ENCODE measurements around the gene TMEM239. TPM values are rescaled to one million over a fixed set of nuclear protein-coding genes. Genes with fewer than 3 reads are reported as not detected.

Gene TMEM239
- total RNA-seq, 4 donors from 2014 or later = 2.8 TPM; not detected in 3

DNA sequence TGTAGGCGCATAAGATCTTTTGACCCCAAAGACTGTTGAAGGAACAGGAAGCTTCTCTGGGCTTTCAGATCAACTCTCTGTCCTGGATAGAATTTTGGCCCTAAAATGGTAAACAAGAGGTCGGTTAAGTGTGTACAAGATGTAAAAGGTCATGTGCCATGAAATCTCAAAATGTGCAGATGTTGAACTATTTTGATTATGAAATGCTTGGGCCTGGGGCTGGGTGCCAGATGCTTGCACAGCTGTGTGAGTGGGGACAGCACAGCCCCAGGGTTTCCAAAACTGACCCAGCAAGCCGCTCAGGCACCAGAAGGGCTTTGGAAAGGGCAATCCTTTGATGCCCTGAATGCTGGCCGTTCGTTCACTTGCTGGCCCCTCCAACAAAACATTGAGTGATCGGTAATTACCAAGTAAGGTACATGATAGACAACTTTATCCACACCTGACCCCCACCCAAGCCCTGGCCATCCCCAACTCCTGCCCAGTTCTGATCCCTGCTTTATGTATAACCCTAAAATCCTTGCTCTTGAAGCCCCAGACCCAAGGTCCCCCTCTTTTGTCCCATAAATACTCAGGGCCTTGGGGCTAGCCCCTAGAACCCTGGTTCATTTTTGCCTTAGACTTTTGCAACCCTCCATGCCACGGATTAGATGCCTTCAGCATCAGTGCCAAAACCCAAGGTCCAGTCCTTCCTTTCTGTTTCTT is 1.9 kb downstream of the TMEM239 start:
- Histone ChIP-seq H3K36me3 (no peaks in the 10 kb centered on the region), H3K4me1 (peaks cover 17% of the 10 kb centered on the region), H3K4me3 (no peak overlapping the region), H3K27me3 (peaks cover 46% of the 10 kb centered on the region), H3K9me3 (no peaks in the 10 kb centered on the region), H3K27ac (no peak overlapping the region)
- peak in 1 of 2 donors; percentile 78 for DNase-seq (ENCODE audit: low spot score in 2 of 2)
- WGBS = 74% methylated on average over 7 of the region's 7 CpGs
- no peak for TF ChIP-seq POLR2A (IDR thresholded peaks at IDR 0.05)
- TF ChIP-seq, protein P1, sequence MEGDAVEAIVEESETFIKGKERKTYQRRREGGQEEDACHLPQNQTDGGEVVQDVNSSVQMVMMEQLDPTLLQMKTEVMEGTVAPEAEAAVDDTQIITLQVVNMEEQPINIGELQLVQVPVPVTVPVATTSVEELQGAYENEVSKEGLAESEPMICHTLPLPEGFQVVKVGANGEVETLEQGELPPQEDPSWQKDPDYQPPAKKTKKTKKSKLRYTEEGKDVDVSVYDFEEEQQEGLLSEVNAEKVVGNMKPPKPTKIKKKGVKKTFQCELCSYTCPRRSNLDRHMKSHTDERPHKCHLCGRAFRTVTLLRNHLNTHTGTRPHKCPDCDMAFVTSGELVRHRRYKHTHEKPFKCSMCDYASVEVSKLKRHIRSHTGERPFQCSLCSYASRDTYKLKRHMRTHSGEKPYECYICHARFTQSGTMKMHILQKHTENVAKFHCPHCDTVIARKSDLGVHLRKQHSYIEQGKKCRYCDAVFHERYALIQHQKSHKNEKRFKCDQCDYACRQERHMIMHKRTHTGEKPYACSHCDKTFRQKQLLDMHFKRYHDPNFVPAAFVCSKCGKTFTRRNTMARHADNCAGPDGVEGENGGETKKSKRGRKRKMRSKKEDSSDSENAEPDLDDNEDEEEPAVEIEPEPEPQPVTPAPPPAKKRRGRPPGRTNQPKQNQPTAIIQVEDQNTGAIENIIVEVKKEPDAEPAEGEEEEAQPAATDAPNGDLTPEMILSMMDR (IDR thresholded peaks at IDR 0.05) = no peak
- no peak for TF ChIP-seq POLR2AphosphoS5 (IDR thresholded peaks at IDR 0.05)
- no peak for TF ChIP-seq EP300 (IDR thresholded peaks at IDR 0.05)

DNA sequence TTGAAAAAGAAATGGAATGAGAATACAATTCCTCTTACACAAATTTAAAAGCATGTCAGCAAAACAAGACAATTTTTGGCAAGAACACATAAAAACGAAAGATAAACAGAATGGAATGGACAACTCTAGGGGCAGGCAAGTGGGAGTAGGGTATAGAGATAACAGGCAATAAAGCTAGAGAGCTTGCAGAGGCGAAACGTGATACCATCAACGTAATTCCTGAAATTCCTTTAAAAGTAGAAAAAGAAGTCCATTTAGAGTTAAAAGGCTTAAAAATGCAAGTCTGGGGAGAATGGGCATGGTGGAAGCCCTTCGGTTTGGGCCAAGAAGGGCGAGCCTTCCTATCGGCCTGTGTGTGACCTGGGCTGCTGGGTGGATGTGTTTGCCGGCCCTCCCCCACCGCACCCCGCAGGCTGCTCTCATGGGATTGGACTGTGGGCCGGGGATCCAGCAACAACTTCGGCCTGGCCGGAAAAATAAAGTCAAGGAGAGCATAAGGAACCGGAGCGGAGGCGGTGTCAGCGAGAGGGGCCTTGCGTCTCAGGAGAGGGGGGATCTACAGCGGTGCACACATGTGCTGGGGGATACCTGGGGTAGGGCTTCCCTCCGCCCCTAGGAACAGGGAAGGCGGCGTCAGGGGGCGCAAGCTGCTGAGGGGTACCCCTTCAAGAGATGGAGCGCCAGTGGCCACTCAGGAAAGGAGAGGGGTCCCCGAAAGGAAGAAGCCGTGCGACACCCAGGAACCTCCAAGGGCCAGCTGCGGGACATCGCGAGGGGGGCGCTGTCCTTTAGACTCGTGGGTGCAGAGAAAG is 4.1 kb downstream of the TMEM239 start:
- Histone ChIP-seq H3K9me3 (no peaks in the 10 kb centered on the region), H3K4me1 (peaks cover 17% of the 10 kb centered on the region), H3K27me3 (peaks cover 44% of the 10 kb centered on the region), H3K36me3 (no peaks in the 10 kb centered on the region), H3K27ac (no peak overlapping the region), H3K4me3 (no peak overlapping the region)
- TF ChIP-seq EP300 (IDR thresholded peaks at IDR 0.05) = no peak
- no peak for TF ChIP-seq POLR2A (IDR thresholded peaks at IDR 0.05)
- TF ChIP-seq POLR2AphosphoS5 (IDR thresholded peaks at IDR 0.05) = no peak
- TF ChIP-seq, protein P1 (IDR thresholded peaks at IDR 0.05) = no peak
- WGBS = 38% methylated on average over 29 of the region's 32 CpGs
- peak in 1 of 2 donors; percentile 65 for DNase-seq (ENCODE audit: low spot score in 2 of 2)

DNA sequence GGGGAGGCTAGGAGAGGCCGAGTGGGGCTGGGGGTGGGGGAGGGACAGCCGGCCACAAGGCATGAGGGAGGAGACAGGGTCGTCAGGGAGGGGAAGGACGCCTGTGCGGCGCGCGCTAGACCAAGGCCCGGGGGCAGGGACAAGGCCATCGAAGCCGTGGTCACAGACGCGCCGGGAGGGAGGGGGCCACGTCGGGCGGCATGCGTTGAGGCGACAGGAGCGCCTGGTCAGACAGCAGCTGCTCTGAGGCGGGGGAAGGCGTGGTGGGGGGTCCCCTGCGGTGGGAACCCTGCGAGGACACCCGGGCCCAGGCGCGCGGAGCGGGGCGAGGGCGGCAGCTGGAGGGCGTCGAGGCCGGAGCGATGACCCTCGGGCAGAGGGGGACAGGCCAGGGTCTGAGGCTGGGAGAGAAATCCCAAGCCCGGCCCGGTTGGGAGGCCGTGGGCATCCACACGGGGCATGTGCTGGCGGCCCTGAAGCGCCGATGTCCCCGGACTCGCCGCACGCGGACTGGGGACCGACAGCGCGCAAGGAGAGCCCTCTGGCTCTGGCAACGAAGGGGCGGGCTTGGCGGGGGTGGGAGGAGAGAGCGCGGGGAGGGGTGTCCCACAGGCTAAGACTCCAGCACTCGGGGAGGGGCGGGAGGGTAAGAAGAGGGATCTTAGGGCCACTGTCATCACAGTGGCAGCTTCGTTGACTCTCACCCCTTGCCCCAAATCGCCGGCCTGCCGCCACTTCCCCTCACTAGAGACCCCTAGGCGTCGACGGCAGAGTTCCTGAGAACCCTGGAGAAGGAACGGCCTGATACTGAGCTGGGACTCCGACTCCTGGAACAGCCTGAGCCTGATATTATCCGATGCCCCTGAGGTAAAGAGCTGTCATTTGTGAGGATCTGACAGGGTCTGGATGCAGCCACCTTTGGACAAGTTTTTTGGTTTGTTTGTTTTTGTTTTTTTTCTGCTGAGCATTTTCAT is 5.0 kb downstream of the TMEM239 start:
- no peak overlapping the region for H3K4me3 ChIP-seq
- peak in 1 of 2 donors; percentile 77 for DNase-seq (ENCODE audit: low spot score in 2 of 2)
- TF ChIP-seq, protein P1 (IDR thresholded peaks at IDR 0.05) = no peak
- no peak for TF ChIP-seq EP300 (IDR thresholded peaks at IDR 0.05)
- no peak for TF ChIP-seq POLR2A (IDR thresholded peaks at IDR 0.05)
- 15% methylated on average over 43 of the region's 68 CpGs for WGBS
- peaks cover 17% of the 10 kb centered on the region for H3K4me1 ChIP-seq
- peaks cover 46% of the 10 kb centered on the region for H3K27me3 ChIP-seq
- no peak overlapping the region for H3K27ac ChIP-seq
- H3K9me3 ChIP-seq = no peaks in the 10 kb centered on the region
- no peaks in the 10 kb centered on the region for H3K36me3 ChIP-seq

DNA sequence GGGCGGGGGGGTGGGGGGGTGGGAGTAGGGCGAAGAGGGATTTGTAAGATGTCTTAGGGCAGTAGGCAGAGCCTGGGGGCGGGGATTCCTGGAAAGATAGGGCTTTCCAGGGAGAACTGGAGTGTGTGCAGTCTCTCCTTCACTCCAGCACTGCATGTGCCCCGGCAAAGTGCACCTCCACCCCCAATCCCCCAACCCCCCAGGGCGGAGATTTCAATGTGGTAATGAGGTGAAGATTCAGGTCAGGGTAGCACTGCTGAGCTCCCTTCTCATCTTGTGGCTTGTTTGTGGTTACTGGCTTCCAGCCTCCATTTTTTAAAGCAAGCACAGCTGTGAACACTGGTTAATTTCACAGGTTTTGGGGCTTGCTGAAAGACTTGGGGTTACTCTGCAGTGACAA is 5.9 kb downstream of the TMEM239 start:
- no peaks in the 10 kb centered on the region for H3K36me3 ChIP-seq
- TF ChIP-seq POLR2A (IDR thresholded peaks at IDR 0.05) (no peak), POLR2AphosphoS5 (IDR thresholded peaks at IDR 0.05) (no peak), EP300 (IDR thresholded peaks at IDR 0.05) (no peak)
- TF ChIP-seq, protein P1 (IDR thresholded peaks at IDR 0.05) = no peak
- DNase-seq (ENCODE audit: low spot score in 2 of 2) = peak in 1 of 2 donors; percentile 45
- no peak overlapping the region for H3K4me3 ChIP-seq
- H3K27me3 ChIP-seq = peaks cover 52% of the 10 kb centered on the region
- H3K27ac ChIP-seq = no peak overlapping the region
- H3K4me1 ChIP-seq = peaks cover 17% of the 10 kb centered on the region
- WGBS = 35% methylated on average over 5 of the region's 5 CpGs
- no peaks in the 10 kb centered on the region for H3K9me3 ChIP-seq
